GM12878 (cell line): ENCODE data around the gene GNA15. TPM values are rescaled to one million over a fixed set of nuclear protein-coding genes. Genes with fewer than 3 reads are reported as not detected.

Experiments used
- ATAC-seq: fragments of 200-7000 bp; cut with Tn5 transposase; 3 replicates; pipeline ENCODE4 v1.9.1; 2020; ENCODE audit warnings: mild to moderate bottlenecking, moderate library complexity
- BruUV-seq: library from RNA; stranded (reverse); fragments of 400-500 nt; replicated peaks from 2 replicates; lab custom pipeline; 2021; lab: Mats Ljungman, UMichigan
- CTCF ChIA-PET: fragments of 300-600 bp; sonication (Branson Sonifier 250); formaldehyde crosslinking; extraction: SDS; loops from one replicate; lab custom pipeline; 2021; ENCODE audit warnings: inconsistent platforms; lab: Yijun Ruan, JAX
- POLR2A ChIA-PET: fragments of 350-600 bp; formaldehyde crosslinking; extraction: SDS; loops from one replicate; lab custom pipeline; 2021; ENCODE audit warnings: inconsistent platforms; lab: Charles Lee
- RAD21 ChIA-PET: fragments of 300-600 bp; sonication (Branson Sonifier 250); formaldehyde crosslinking; loops from one replicate; lab custom pipeline; 2023; ENCODE audit warnings: antibody characterized with exemption; ENCODE audit not compliant: unreplicated experiment; lab: Charles Lee
- SMC1A ChIA-PET: fragments of 300-600 bp; sonication (Branson Sonifier 250); formaldehyde crosslinking; loops from one replicate; lab custom pipeline; 2023; ENCODE audit not compliant: unreplicated experiment, uncharacterized antibody; lab: Charles Lee
- DNase-seq: peaks from one replicate; pipeline ENCODE4 v3.0.0-alpha.2; 2011; ENCODE audit warnings: low read depth, low spot score
- FAIRE-seq: peaks from 3 replicates; lab custom pipeline; 2011; peaks lifted over from hg19 to GRCh38; lab: Jason Lieb, UNC
- H2AFZ ChIP-seq: 2 replicates; pipeline ENCODE4 v1.6.0; 2011; ENCODE audit warnings: low read depth, low read length, control low read depth; ENCODE audit not compliant: control insufficient read depth
- H3K27ac ChIP-seq: 2 replicates; pipeline ENCODE4 v1.5.1; 2011; ENCODE audit warnings: control low read depth; ENCODE audit not compliant: control insufficient read depth, insufficient read depth
- H3K27me3 ChIP-seq, 2 experiments: replicated peaks in 1 of 2; 2 replicates each; pipeline versions ENCODE4 v1.6.0 to v1.6.1; 2011; ENCODE audit warnings: low read length in 1 of 2; ENCODE audit not compliant: control insufficient read depth in 2 of 2, insufficient read depth in 2 of 2
- H3K36me3 ChIP-seq, 2 experiments: 2 replicates each; pipeline ENCODE4 v1.5.1; 2011; ENCODE audit warnings: low read length in 1 of 2; ENCODE audit not compliant: control insufficient read depth in 2 of 2, insufficient read depth in 2 of 2
- H3K4me1 ChIP-seq: 2 replicates; pipeline ENCODE4 v1.6.1; 2011; ENCODE audit warnings: mild to moderate bottlenecking, low read length, moderate library complexity, mixed read lengths; ENCODE audit not compliant: control insufficient read depth, insufficient read depth
- H3K4me2 ChIP-seq: 2 replicates; pipeline ENCODE4 v1.6.0; 2011; ENCODE audit warnings: control low read depth; ENCODE audit not compliant: control insufficient read depth, insufficient read depth
- H3K4me3 ChIP-seq: fragments of 200-600 bp; sonication (generic); 2 replicates; pipeline ENCODE4 v1.5.1; 2016
- H3K79me2 ChIP-seq: 2 replicates; pipeline ENCODE4 v1.6.0; 2011; ENCODE audit warnings: low read length; ENCODE audit not compliant: control insufficient read depth, insufficient read depth
- H3K9ac ChIP-seq: 2 replicates; pipeline ENCODE4 v1.8.0; 2011; ENCODE audit warnings: low read length, control low read depth, mixed read lengths; ENCODE audit not compliant: control insufficient read depth, insufficient read depth
- H3K9me3 ChIP-seq: replicated peaks from 3 replicates; pipeline ENCODE4 v1.5.1; 2011; ENCODE audit warnings: mild to moderate bottlenecking, low read length; ENCODE audit not compliant: control insufficient read depth, insufficient read depth
- H4K20me1 ChIP-seq: 2 replicates; pipeline ENCODE4 v1.6.0; 2011; ENCODE audit not compliant: control insufficient read depth, insufficient read depth
- CBFB ChIP-seq: IDR thresholded peaks from 2 replicates; pipeline ENCODE4 v1.6.1; 2016; ENCODE audit warnings: antibody characterized with exemption, low read depth
- HDAC2 ChIP-seq: fragments of 200-600 bp; sonication (generic); IDR thresholded peaks from 2 replicates; pipeline ENCODE4 v1.6.1; 2017
- LARP7 ChIP-seq: fragments of 450-650 bp; IDR thresholded peaks from 2 replicates; pipeline ENCODE4 v1.6.1; 2017; ENCODE audit warnings: mild to moderate bottlenecking
- SIN3A ChIP-seq: IDR thresholded peaks from 2 replicates; pipeline ENCODE4 v1.6.1; 2012; ENCODE audit warnings: low read depth, low read length, improper control_type of control experiment
- SMARCA5 ChIP-seq: fragments of 450-650 bp; IDR thresholded peaks from 2 replicates; pipeline ENCODE4 v1.6.1; 2017; ENCODE audit warnings: mild to moderate bottlenecking
- ZNF217 ChIP-seq: fragments of 450-650 bp; IDR thresholded peaks from 2 replicates; pipeline ENCODE4 v1.6.1; 2017; ENCODE audit warnings: antibody characterized with exemption, mild to moderate bottlenecking
- WGBS: methylation state at CpG from one replicate; pipeline ENCODE4 v1.1.6; 2016; ENCODE audit warnings: low lambda C conversion rate; ENCODE audit not compliant: insufficient replicate concordance, insufficient coverage; ENCODE audit errors: missing lambda C conversion rate; 5-methylcytosine and 5-hydroxymethylcytosine counted together
- in situ Hi-C: fragments of 300-500 bp; cut with MboI; formaldehyde crosslinking; loops from 9 replicates; pipeline ENCODE4 v1.14.3; 2018; ENCODE audit warnings: mixed read lengths
- intact Hi-C: fragments of 100-400 bp; cut with micrococcal nuclease; formaldehyde crosslinking; loops from one replicate; pipeline ENCODE4 v1.14.2; 2022; ENCODE audit not compliant: unreplicated experiment
- polyA plus RNA-seq, 11 experiments: library from polyadenylated mRNA; depleted of rRNA in 4 of 11; unstranded in 6 of 11; stranded (reverse) in 5 of 11; fragments of >200 nt; fragmentation: Nextera tagmentation in 4 of 11; fragmentation: Illumina TruSeq in 1 of 11; extraction: Ambion mirVana in 4 of 11; extraction: Trizol in 1 of 11; gene quantifications; 1 replicate in 1 of 11; 2 replicates in 10 of 11; pipeline versions ENCODE4 v1.2.1 to v1.2.3, GENCODE V29; 2011 to 2016; ENCODE audit warnings: inconsistent platforms in 2 of 11, missing spikeins in 2 of 11, low read depth in 1 of 11
- total RNA-seq, 4 experiments: library from RNA; depleted of rRNA in 3 of 4; stranded (reverse); fragments of >200 nt in 3 of 4; fragmentation: Illumina TruSeq in 1 of 4; extraction: Trizol in 1 of 4; gene quantifications; 2 replicates each; pipeline versions ENCODE4 v1.2.1 to v1.2.3, GENCODE V29; 2013 to 2021
- TF ChIP-seq, protein P1 (sequence below): fragments of 450-650 bp; conservative IDR thresholded peaks from 2 replicates; pipeline ENCODE4 v1.6.1; 2017; ENCODE audit warnings: mild to moderate bottlenecking, moderate library complexity
- TF ChIP-seq, protein P2 (sequence below): fragments of 450-650 bp; IDR thresholded peaks from 2 replicates; pipeline ENCODE4 v1.6.1; 2016; ENCODE audit warnings: mild to moderate bottlenecking, moderate library complexity, borderline replicate concordance

GNA15 gene
- total and polyA plus RNA-seq, 10 of the 15 experiments (the other 5 are each of a cell fraction or from before 2014, with no cell fraction given) = 0.42 to 18.0 (median 9.4) TPM

DNA sequence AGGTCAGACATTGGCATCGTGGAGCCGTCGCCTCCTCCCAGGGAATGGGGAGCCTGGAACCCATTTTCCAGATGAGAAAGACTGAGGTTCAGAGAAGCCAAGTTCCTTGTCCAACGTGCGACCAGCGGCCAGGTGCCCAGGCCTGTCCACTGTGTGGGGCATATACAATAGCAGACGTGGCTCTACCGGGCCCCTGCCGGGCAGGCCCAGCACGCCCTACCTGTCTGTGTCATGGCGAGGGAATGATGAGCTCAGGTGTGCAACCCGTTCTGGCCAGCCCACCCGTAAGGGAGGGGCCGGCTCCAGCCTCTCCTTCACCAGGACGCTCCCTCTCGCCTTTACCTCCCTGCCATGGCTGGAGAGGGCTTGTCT lies 837 bp downstream of the GNA15 start:
- peak overlapping the region; percentile 66 for H2AFZ ChIP-seq
- RAD21 ChIA-PET = interaction anchor here (0.8 to 1.2 kb wide), 2 partner anchors 8 to 9 kb away, joined by 3 read pairs; no protein-coding TSS in a partner anchor
- H4K20me1 ChIP-seq = no peaks in the 10 kb centered on the region
- DNase-seq (no peak), FAIRE-seq (no peak), ATAC-seq (peak; percentile 8)
- H3K4me1 ChIP-seq = peaks cover 24% of the 10 kb centered on the region
- peak overlapping the region; percentile 63; the same call in 1 of the 2 replicates for H3K9ac ChIP-seq
- in situ Hi-C loops (no loop called here), intact Hi-C loops (no loop called here)
- CTCF ChIA-PET = interaction anchor here (0.6 to 3.9 kb wide), 5 partner anchors 9 to 185 kb away, joined by 3 to 30 read pairs (median 3); no protein-coding TSS in a partner anchor
- H3K4me3 ChIP-seq = peak overlapping the region; percentile 84
- peak overlapping the region; percentile 86 for H3K4me2 ChIP-seq
- 32% methylated on average over 16 of the region's 16 CpGs for whole genome bisulfite sequencing
- SMC1A ChIA-PET = interaction anchor here (1.2 kb wide), 1 partner anchor 8 kb away, joined by 5 read pairs; no protein-coding TSS in a partner anchor
- POLR2A ChIA-PET = interaction anchor here (0.6 to 2.4 kb wide), 4 partner anchors 10 to 1090 kb away, joined by 3 to 27 read pairs (median 6); no protein-coding TSS in a partner anchor
- no peaks in the 10 kb centered on the region; the same call in 2 of the 3 replicates for H3K9me3 ChIP-seq
- TF ChIP-seq SIN3A = 0 out of 2 replicates have a peak, but pooled peaks have one; percentile 22
- TF ChIP-seq SMARCA5 = peak; percentile 75
- TF ChIP-seq, protein P1, sequence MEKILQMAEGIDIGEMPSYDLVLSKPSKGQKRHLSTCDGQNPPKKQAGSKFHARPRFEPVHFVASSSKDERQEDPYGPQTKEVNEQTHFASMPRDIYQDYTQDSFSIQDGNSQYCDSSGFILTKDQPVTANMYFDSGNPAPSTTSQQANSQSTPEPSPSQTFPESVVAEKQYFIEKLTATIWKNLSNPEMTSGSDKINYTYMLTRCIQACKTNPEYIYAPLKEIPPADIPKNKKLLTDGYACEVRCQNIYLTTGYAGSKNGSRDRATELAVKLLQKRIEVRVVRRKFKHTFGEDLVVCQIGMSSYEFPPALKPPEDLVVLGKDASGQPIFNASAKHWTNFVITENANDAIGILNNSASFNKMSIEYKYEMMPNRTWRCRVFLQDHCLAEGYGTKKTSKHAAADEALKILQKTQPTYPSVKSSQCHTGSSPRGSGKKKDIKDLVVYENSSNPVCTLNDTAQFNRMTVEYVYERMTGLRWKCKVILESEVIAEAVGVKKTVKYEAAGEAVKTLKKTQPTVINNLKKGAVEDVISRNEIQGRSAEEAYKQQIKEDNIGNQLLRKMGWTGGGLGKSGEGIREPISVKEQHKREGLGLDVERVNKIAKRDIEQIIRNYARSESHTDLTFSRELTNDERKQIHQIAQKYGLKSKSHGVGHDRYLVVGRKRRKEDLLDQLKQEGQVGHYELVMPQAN = no peak
- TF ChIP-seq CBFB = no peak
- TF ChIP-seq ZNF217 = 0 out of 2 replicates have a peak, but pooled peaks have one; percentile 63
- TF ChIP-seq, protein P2, sequence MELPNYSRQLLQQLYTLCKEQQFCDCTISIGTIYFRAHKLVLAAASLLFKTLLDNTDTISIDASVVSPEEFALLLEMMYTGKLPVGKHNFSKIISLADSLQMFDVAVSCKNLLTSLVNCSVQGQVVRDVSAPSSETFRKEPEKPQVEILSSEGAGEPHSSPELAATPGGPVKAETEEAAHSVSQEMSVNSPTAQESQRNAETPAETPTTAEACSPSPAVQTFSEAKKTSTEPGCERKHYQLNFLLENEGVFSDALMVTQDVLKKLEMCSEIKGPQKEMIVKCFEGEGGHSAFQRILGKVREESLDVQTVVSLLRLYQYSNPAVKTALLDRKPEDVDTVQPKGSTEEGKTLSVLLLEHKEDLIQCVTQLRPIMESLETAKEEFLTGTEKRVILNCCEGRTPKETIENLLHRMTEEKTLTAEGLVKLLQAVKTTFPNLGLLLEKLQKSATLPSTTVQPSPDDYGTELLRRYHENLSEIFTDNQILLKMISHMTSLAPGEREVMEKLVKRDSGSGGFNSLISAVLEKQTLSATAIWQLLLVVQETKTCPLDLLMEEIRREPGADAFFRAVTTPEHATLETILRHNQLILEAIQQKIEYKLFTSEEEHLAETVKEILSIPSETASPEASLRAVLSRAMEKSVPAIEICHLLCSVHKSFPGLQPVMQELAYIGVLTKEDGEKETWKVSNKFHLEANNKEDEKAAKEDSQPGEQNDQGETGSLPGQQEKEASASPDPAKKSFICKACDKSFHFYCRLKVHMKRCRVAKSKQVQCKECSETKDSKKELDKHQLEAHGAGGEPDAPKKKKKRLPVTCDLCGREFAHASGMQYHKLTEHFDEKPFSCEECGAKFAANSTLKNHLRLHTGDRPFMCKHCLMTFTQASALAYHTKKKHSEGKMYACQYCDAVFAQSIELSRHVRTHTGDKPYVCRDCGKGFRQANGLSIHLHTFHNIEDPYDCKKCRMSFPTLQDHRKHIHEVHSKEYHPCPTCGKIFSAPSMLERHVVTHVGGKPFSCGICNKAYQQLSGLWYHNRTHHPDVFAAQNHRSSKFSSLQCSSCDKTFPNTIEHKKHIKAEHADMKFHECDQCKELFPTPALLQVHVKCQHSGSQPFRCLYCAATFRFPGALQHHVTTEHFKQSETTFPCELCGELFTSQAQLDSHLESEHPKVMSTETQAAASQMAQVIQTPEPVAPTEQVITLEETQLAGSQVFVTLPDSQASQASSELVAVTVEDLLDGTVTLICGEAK = no peak
- 0 out of 2 replicates have a peak, but pooled peaks have one; percentile 7 for TF ChIP-seq LARP7
- TF ChIP-seq HDAC2 = no peak
- peaks cover 15% of the 10 kb centered on the region for H3K79me2 ChIP-seq
- no TSS peak for BruUV-seq
- H3K36me3 ChIP-seq = no peaks in the 10 kb centered on the region; a peak in 1 of 4 replicates
- H3K27me3 ChIP-seq = no peaks in the 10 kb centered on the region
- H3K27ac ChIP-seq = peak overlapping the region; percentile 30; the same call in 1 of the 2 replicates
